ENCODE results near the gene RNF207.

RNF207 gene

GRCh38 chr1:6244401-6245049 is 38.6 kb downstream of the RNF207 start:
- Histone ChIP-seq H3K9ac (no peak overlapping the region), H3K4me1 (ENCODE audit: low read depth, poor library complexity, severe bottlenecking) (peaks cover 11% of the 10 kb centered on the region), H4K20me1 (ENCODE audit: insufficient read depth) (no peaks in the 10 kb centered on the region), H3K27me3 (ENCODE audit: insufficient read depth, low read depth) (peaks cover 67% of the 10 kb centered on the region), H3K27ac (no peak overlapping the region), H3K4me2 (no peak overlapping the region), H3K36me3 (ENCODE audit: insufficient read depth) (no peaks in the 10 kb centered on the region), H2AFZ (ENCODE audit: low read depth) (no peak overlapping the region), H3K4me3 (IDR thresholded peaks at IDR 0.05; ENCODE audit: insufficient read depth, low read depth, low read length) (no peak overlapping the region), H3K79me2 (ENCODE audit: insufficient read depth, low read depth) (no peaks in the 10 kb centered on the region)
- TF ChIP-seq CTCF (conservative IDR thresholded peaks at IDR 0.05; ENCODE audit: low read depth, low read length): no peak

DNA sequence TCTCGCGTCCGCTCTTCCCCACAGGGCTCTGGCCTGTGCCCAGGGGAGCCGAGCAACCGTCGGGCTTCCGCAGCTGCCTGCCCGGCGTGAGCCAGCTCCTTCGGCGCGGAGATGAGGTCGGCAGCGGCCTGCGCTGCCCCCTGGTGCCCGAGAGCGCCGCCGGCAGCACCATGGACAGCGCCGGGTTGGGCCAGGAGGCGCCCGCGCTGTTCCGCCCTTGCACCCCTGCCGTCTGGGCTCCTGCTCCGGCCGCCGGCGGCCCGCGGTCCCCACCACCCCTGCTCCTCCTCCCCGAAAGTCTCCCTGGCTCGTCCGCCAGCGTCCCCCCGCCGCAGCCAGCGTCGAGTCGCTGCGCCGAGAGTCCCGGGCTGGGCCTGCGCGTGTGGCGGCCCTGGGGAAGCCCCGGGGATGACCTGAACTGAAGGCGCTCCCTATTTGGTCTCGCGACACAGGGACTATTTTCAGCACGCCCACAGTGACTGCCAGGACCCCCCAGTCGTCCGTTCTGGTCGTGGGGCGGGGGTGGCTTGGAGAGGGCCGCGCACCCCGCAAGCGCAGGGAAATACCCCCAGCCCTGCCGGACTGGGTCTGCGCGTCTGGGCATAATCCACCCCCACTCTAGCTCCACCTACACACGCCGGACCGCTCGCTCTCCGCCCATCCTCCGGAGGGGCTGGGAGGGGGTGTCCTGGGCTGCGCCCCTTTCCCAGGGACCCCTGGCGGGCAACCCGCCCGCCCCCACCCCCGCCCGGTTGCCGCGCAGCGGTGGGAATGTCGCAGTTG is 39.4 kb downstream of the RNF207 start:
- H3K4me1 ChIP-seq (ENCODE audit: low read depth, poor library complexity, severe bottlenecking): peaks cover 11% of the 10 kb centered on the region
- H3K9ac ChIP-seq: no peak overlapping the region
- peak; percentile 56 for TF ChIP-seq CTCF (conservative IDR thresholded peaks at IDR 0.05; ENCODE audit: low read depth, low read length)
- H3K4me3 ChIP-seq (IDR thresholded peaks at IDR 0.05; ENCODE audit: insufficient read depth, low read depth, low read length): peak overlapping the region; percentile 70
- H3K27me3 ChIP-seq (ENCODE audit: insufficient read depth, low read depth): peaks cover 59% of the 10 kb centered on the region
- no peak overlapping the region for H3K27ac ChIP-seq
- no peaks in the 10 kb centered on the region for H4K20me1 ChIP-seq (ENCODE audit: insufficient read depth)
- no peaks in the 10 kb centered on the region for H3K36me3 ChIP-seq (ENCODE audit: insufficient read depth)
- H3K79me2 ChIP-seq (ENCODE audit: insufficient read depth, low read depth): no peaks in the 10 kb centered on the region
- H3K4me2 ChIP-seq: peak overlapping the region; percentile 99
- H2AFZ ChIP-seq (ENCODE audit: low read depth): peak overlapping the region; percentile 57; the same call in 1 of the 2 replicates

DNA sequence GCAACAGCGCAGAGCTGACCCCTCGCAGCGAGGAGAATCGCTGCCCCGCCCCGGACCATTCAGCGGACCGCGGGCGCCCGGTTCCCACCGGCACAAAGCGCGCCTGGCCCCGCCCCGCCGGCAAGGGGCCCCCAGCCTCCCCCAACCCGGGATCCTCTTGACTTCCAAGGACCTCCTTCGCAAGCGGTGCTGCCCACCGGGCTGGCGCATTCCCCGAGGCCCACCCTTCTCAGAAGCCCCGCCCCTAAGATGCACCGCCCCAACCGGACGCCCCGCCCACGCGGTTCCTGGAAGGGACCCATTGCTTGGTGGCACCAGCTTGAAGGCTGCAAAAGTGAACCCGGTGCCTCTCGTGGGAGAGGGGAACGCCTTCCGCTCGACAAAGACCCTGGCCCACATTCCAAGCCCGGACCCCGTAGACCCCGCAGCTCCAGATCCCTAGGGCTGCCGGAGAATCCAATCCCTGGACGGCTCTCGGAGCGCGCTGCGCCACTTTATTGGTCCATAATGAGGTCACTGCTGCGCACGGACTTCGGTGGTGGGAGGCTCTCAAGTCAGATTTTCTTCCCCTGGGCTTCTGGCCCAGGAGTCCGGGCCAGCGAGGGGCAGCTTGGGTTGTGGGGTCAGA is 40.1 kb downstream of the RNF207 start:
- H3K4me1 ChIP-seq (ENCODE audit: low read depth, poor library complexity, severe bottlenecking): peaks cover 11% of the 10 kb centered on the region
- no peak overlapping the region for H3K27ac ChIP-seq
- TF ChIP-seq CTCF (conservative IDR thresholded peaks at IDR 0.05; ENCODE audit: low read depth, low read length): no peak
- peak overlapping the region; percentile 99 for H3K4me2 ChIP-seq
- H3K9ac ChIP-seq: no peak overlapping the region
- no peaks in the 10 kb centered on the region for H4K20me1 ChIP-seq (ENCODE audit: insufficient read depth)
- H2AFZ ChIP-seq (ENCODE audit: low read depth): peak overlapping the region; percentile 57; the same call in 1 of the 2 replicates
- peaks cover 56% of the 10 kb centered on the region for H3K27me3 ChIP-seq (ENCODE audit: insufficient read depth, low read depth)
- no peaks in the 10 kb centered on the region for H3K79me2 ChIP-seq (ENCODE audit: insufficient read depth, low read depth)
- H3K4me3 ChIP-seq (IDR thresholded peaks at IDR 0.05; ENCODE audit: insufficient read depth, low read depth, low read length): peak overlapping the region; percentile 70
- no peaks in the 10 kb centered on the region for H3K36me3 ChIP-seq (ENCODE audit: insufficient read depth)

- Histone ChIP-seq H4K20me1 (ENCODE audit: insufficient read depth) (no peaks in the 10 kb centered on the region), H3K36me3 (ENCODE audit: insufficient read depth) (no peaks in the 10 kb centered on the region), H3K4me2 (peak overlapping the region; percentile 99), H3K9ac (no peak overlapping the region), H3K4me1 (ENCODE audit: low read depth, poor library complexity, severe bottlenecking) (peaks cover 11% of the 10 kb centered on the region), H3K27me3 (ENCODE audit: insufficient read depth, low read depth) (peaks cover 48% of the 10 kb centered on the region), H2AFZ (ENCODE audit: low read depth) (no peak overlapping the region), H3K79me2 (ENCODE audit: insufficient read depth, low read depth) (no peaks in the 10 kb centered on the region), H3K27ac (no peak overlapping the region), H3K4me3 (IDR thresholded peaks at IDR 0.05; ENCODE audit: insufficient read depth, low read depth, low read length) (peak overlapping the region; percentile 70)
- peak; percentile 97 for TF ChIP-seq CTCF (conservative IDR thresholded peaks at IDR 0.05; ENCODE audit: low read depth, low read length)
Measured at GRCh38 chr1:6246497-6247467, 40.9 kb downstream of the RNF207 start.
